T1000 (cell line): ENCODE results near the gene GSS.

Experiments used
- DNase-seq: peaks from one replicate; lab custom pipeline; 2025; ENCODE audit warnings: mixed read lengths; lab: John Stamatoyannopoulos, UW

The GSS gene

DNA sequence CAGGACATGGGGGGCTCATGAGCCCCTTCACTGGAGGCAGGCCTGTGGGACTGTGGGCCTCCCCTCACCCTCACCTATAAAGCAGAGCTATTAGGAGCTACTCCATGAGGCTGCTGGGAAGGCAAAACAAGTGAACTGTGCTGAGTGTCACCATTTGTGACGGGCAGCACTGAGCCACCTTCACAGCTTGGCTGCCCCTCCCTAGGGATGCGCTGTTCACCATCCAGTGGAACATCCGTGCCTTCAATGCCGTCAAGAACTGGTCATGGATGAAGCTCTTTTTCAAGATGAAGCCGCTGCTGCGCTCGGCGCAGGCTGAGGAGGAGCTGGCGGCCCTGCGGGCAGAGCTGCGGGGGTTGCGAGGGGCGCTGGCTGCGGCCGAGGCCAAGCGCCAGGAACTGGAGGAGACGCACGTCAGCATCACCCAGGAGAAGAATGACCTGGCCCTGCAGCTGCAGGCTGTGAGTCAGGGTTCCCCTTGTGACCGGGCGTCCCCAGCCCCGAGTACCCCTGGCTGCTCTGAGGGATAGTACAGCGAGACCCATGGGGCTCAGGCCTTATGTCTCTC, 38.4 kb upstream of the GSS start:
- no peak for DNase-seq

DNA sequence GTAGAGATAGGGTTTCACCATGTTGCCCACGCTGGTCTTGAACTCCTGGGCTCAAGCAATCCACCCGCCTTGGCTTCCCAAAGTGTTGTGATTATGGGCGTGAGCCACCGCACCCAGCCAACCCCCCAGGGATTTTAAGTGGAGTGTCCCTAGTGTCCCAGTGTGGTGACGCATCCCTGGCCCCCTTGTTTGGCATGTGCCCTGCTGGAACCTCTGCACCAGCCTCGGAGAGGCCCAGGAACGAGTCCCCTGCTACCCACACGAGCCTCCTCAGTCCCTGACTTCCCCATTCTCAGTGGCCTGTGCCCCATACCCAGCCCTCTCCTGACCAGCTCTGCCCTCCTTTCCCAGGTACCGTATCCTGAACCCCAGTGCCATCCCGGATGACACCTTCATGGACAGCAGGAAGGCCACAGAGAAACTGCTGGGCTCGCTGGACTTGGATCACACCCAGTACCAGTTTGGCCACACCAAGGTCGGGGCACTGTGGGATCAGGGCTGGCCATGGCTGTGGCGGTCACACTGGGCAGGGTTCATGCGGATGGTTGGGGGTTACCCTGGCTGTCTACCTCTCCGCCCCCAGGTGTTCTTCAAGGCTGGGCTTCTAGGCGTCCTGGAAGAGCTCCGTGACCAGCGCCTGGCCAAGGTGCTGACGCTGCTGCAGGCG, 37.3 kb upstream of the GSS start:
- DNase-seq: no peak

DNA sequence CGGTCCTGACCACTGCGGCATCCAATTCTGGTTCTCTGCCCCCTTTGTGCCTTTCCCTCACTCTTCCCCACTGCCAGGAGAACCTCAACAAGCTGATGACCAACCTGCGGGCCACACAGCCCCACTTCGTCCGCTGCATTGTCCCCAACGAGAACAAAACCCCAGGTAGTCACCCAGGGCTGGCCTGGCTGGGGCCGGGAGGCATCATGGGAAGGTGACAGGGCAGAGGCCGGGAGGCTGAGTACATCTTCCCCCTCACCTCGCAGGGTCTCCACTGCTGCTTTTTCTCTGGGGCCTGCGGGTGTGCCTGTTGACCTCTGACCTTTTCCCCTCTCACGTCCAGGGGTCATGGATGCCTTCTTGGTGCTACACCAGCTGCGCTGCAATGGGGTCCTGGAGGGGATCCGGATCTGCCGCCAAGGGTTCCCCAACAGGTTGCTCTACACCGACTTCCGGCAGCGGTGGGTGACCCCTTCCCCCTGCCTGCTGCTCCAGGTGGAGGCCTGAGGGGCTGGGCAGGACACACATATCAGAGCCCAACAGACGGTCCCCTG, 35.1 kb upstream of the GSS start:
- no peak for DNase-seq

DNA sequence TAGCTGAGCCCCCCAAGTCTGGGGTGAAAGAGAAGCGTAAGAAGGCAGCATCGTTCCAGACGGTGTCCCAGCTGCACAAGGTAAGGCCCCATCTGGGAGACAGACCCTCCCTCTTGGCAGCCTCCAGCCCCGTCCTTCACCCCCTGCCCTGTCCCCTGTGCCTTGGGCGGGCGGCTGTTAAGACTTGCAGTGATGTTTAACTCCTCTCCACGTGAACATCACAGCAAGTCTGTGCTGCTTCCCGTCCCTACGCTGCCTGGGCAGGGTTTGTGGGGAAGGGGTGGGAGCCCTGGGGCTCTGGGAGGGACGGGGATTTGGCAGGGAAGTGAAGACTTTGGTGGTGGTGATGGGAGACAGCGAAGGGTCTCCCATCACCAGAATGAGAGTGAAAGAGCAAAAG, 34.6 kb upstream of the GSS start:
- DNase-seq: no peak

DNA sequence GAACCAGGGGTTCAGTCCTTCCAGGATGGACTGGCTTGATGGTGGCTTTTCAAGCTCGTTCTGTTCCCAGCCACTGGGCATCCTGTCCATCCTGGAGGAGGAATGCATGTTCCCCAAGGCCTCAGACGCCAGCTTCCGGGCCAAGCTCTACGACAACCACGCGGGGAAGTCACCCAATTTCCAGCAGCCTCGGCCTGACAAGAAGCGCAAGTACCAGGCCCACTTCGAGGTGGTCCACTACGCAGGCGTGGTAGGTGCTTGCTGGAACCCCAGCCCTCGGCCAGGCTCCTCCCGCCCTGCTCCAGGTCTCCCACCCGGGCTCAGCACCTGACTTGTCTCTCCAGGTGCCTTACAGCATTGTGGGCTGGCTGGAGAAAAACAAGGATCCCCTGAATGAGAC, 34.1 kb upstream of the GSS start:
- no peak for DNase-seq

DNA sequence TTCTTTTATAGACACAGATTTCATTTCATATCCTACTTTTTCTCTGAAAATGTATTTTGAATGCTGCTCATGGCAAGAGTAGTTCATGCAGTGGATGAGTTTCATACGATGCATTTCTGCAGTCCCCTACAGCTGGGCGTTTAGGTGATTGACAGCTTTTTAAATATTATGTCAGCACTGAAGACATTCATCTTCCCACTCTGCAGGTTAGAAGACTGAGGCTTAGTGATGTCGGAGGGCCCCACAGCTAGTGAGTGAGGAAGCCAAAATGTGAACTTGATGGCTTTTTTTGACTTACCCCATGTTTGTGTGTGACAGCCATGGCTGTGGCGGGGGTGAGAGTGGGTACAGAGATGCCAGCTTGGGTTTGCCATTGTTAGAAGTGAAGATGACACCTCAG, 33.5 kb upstream of the GSS start:
- DNase-seq: no peak

DNA sequence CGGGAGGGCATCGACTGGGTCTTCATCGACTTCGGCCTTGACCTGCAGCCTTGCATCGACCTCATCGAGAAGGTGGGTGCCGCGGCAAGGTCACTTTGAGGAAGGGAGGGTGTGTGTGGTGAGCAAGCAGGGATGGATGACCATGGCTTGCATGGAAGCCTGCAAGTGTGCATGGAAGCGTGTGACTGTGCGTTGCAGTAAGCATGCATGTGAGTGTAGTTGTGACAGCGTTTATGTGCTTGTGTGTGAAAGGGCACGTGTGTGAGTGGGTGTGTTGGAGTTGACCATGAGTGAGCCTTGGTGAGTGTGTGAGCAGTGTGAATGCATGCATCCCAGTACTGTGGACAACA, 32.6 kb upstream of the GSS start:
- DNase-seq: no peak

DNA sequence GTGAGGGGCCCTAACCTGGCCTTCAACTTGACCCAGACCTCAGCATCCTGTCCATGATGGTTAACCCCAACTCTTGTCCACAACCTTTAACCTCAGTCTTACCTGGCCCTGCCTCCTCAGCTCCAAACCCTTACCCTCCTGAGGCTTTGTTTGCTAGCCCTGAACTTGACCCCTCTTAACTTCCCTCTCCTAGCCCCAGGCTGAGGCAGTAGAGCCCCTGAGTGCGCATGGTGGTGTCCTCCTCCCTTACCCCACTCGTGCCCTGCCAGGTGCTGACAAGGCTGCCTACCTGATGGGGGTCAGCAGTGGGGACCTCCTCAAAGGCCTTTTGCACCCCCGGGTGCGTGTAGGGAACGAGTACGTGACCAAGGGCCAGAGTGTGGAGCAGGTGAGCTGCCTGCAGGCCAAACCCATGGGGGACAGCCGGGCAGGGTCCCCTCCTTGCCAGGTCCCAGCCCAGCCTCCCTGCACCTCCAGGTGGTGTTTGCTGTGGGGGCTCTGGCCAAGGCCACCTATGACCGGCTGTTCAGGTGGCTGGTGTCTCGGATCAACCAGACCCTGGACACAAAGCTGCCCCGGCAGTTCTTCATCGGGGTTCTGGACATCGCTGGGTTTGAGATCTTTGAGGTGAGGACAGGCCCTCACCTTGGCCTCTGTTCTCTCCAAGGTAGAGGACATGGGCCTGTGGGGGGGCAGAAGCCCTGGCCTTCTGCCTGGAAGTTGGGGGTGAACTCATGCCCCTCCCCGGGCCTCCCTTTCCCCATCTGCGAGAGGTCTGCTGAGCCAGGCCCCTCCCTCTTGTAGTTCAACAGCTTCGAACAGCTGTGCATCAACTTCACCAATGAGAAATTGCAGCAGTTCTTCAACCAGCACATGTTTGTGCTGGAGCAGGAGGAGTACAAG, 31.9 kb upstream of the GSS start:
- DNase-seq: no peak

DNA sequence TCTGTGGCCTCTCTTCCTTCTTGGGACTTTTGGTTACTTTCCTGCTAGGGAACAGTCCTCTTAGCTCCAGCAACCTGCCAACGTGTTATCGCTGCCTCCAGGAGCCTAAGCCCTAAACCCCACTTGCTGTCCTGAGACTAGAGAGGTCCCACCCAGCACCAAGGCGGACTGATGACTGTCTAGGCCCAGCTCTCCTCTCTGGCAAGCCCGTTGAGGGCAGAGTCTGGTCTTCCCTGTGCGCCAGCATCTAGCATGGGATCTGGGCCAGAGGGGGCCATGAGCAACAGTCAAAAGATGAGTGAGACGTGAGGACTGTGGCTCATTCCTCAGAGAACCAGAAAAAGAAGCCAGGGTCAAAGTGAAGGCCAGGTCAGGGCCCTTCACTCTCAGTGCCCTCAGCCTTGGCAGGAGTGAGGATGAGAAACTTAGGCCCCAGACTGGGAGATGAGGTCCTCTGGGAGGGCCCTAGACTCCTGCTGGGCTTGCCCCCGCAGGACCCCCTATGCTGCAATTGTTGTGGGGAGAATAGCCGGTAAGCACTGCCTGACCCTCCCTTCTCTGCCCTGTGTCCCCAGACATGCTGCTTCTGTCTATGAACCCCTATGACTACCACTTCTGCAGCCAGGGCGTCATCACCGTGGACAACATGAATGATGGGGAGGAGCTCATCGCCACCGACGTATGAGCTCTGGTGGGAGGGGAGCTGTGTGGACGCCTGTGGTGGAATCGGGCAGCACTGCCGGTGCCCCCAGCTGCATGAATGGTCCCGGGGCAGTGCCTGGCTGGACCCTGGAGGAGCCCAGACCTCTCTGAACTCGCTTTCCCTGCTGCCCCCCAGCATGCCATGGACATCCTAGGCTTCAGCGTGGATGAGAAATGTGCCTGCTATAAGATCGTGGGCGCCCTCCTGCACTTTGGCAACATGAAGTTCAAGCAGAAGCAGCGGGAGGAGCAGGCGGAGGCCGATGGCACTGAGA, 31.0 kb upstream of the GSS start:
- no peak for DNase-seq

DNA sequence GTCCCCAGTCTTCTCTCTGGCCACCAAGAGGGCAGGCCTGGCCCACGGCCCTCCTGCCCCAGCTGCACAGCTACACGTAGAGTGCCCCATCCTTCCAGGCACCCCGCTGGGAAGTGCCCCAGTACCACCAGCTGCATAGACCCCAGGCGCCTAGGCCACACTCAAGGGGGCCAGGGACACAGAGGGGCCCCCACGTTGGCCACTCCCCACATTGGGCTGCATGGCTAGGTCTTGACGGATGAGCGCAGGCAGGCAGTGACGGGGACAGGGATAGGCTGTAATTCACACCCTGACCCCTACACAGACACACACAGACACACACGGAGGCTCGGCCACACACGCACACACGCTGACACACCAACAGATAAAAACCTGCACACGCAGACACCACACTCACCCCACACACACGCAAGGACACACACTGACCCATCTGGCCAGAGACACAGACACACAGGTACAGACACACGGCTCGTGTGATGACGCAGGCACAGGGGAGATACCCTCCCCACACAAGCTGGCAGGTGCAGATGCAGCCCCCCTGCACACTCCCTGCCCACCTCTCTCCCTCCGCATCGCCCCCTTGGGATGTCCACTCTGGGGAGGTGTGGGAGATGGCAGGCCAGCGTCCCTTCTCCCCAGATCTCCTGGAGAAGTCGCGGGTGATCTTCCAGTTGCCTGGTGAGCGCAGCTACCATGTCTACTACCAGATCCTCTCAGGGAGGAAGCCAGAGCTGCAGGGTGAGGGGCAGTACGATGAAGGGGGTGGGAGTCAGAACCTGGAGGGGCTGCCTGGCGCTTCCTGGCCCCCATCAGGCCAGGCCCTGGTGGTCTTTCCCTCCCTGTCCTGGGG, 30.1 kb upstream of the GSS start:
- no peak for DNase-seq

DNA sequence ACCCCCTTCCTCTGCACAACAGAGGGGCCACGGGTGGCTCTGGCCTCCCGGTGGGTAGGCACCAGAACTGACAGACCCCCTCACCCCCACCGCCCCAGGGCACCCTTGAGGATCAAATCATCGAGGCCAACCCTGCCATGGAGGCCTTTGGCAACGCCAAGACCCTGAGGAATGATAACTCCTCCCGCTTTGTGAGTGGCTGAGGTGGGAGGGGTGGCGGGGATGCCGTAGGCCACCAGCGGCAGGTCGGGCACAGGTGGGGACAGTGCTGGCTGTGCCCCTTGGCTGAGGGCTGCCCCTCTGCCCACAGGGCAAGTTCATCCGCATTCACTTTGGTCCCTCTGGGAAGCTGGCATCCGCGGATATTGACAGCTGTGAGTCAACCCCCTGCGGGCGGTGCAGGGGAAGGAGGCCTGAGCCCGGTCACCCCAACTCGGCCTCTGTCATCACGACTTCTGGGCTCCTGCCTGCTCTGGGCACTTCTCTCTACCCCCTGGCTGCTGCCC, 29.2 kb upstream of the GSS start:
- DNase-seq: no peak

DNA sequence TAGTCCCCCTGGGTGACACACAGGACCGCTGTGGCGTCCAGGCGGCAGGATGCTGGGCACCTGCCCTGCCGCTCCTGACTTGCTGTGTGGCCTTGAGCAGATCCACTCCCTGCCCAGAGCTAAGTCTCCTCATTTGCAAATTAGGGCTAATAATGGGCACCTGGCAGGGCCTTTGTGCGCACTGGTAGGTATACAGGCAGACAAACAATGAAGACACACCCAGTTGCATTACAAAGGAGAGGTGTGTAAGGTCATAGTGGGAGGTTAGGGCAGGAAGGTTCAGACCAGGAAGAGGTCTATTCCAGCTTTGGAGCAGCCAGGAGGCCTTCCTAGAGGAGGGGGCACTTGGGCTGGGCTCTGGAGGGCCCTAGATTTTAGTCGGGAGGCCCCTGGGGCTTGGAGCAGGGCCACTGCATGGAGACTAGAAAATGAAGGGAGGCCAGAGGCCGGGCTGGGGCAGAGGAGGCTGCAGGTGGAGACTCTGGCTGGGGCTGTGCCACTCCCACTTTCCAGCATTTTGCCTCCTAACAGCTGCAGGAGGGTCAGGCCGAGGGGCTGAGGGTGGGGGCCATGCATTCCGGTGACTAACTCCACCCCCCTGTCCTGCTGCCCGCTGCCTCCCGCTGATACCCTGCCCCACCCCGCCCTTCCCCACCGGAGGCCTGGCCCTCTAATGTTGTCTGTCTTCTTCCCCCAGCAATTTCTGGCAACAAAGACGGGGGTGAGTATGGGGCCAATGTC, 28.6 kb upstream of the GSS start:
- DNase-seq: no peak

DNA sequence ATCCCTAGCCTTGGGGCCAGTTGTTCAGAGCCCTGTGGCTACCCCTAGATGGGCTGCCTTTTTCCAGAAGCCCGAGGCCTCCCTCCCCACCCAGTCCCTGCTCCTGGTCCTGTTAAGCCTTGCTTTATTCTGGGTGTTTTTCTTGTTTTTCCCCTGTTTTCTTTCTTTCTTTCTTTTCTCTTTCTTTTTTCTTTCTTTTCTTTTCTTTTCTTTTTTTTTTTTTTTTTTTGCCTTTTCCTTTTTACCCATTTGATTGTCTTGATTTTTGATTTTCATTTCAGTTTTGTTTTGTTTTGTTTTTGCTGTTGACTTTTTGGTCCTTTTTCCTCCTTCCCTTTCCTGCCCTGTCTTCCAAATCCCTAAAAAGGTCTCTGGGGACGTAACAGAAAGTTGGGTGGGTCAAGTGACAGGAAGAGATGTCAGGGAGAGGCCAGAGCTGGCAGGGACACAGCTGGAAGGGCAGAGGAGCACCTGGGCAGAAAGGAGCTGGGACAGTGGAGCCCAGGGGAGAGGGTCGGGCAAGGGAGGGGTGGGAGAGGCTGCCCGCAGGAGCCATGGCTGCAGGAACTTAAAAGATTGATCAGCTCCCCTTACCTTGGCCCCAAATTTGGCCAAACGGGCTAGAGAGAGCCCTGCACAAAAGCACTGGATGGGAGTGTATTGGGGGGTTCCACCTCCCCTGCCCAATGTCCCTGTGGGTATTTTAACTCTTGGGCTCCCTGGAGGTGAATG, 27.6 kb upstream of the GSS start:
- no peak for DNase-seq

DNA sequence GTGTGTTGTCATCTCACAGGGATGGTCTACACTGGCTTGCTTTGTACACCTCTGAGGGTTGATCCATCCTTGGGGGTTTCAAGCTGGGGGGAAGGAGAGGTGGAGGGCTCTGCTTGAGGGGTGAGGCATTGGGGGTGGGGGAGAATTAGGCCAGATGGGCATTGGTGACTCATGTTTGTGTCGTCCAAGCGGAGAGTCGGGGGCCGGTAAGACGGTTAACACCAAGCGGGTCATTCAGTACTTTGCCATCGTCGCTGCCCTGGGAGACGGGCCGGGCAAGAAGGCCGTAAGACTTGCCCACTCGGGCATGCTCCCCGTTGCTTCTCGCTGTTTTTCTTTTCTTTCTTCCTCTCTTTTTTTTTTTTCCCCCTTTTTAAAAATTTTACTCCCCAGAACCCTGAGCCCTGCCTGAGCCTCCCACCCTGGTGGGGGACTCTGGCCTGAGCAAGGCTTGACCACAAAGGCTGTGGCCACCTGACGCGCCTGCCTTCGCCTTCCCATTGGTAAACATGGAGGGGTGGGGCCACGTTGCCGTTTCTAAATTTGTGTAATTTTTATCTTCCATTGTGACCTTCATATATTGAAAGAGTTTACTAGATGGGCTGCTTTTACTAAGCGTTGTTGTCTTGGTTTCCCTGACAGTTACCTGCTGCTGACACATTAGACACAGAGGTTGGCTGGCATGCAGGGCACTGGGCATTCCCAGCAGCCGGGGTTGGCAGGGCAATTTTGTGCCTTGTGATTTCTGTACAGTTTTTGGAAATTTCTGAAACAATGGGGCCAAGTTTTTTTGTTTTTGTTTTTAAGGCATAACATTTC, 26.9 kb upstream of the GSS start:
- DNase-seq: no peak

DNA sequence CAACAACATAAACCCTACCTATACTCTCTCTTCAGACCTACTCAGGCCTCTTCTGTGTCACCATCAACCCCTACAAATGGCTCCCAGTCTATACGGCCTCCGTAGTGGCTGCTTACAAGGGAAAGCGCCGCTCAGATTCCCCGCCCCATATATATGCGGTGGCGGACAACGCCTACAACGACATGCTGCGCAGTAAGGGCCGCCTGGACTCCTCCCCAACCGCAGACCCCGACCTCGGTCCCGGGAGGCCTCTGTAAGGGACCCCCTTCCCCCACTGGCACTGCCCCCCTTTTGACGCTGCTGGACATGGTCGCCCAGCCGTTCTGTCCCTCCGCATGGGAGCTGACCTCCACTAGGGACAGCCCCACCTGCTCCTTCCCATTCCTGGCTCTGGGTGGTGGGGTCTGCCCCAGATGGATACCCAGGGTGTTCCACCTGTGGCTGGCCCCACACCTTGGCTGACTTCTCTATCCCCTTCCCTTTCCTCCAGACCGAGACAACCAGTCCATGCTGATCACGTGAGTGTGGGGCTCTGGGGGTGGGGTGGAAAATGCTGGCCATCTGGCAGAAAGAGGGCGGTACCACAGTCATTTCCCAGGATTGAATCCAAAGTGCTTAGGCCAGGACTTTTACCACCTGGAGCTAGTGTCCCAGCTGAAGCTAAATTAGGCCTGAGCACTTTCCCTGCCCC, 25.1 kb upstream of the GSS start:
- no peak for DNase-seq

DNA sequence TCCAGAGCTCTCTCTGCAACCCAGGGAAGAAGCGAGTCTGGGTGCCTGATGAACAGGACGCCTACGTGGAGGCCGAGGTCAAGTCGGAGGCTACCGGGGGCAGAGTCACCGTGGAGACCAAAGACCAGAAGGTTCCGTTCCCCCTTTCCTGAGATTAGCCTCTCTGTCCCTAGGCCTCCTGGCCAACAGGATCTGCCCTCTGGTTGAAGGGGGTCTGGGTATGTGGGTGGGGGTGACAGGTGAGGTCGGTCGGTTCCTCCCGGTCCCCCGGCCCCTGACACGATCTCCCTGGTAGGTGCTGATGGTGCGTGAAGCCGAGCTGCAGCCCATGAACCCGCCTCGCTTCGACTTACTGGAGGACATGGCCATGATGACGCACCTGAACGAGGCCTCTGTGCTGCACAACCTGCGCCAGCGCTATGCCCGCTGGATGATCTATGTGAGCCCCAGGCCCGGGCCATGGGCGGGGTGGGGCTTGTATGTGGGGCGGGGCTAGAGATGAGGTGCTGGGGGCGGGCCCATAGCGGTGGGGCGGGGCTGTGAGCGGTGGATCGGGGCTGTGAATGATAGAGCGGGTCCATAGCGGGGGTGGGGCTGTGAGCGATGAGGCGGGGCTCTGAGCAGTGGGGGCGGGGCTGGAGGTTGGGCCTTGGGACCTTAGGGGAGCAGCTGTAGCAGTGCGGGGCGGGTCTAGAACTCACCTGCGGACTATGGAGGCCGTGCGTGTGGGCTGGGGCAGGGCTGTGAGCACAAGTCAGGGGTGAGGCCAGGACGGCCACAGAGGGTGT, 24.0 kb upstream of the GSS start:
- no peak for DNase-seq
